Measurements from ENCODE around the gene PDLIM5. TPM values are rescaled to one million over a fixed set of nuclear protein-coding genes. Genes with fewer than 3 reads are reported as not detected.

PDLIM5 gene
- total RNA-seq, 5 donors from 2014 or later (not counting 1 experiment from before 2014, with no cell fraction given) = 27.1 to 32.0 (median 29.6) TPM

DNA sequence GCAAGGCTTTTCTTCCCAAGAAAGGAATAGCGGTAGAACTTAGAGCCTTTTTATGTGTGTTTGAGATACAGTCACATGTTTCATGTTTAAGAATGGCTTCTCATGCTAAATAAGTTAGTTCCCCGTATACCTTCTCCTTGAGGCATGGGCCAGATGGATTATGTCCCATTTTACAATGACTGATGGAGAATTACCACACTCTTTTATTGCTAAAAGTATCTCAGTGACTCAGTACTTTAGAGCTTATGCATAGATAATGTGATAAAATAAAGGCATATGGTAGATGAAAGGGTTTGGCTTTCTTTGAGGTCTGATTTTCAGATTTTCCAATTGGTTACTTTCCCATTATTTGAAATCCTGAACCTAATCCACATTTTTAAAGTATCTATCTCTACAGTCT is 184.3 kb downstream of the PDLIM5 start:
- Mint-ChIP-seq H3K36me3 (peaks cover 29% of the 10 kb centered on the region), H3K9me3 (no peaks in the 10 kb centered on the region), H3K4me3 (no peak overlapping the region), H3K27me3 (no peaks in the 10 kb centered on the region), H3K27ac (no peak overlapping the region), H3K4me1 (no peaks in the 10 kb centered on the region)
- H3K36me3 ChIP-seq (ENCODE audit: control insufficient read depth in 2 of 2, extremely low read depth in 1 of 2, insufficient read depth in 1 of 2, low read length in 1 of 2) = peaks cover 0 to 2% of the 10 kb centered on the region in 2 donors
- no peak overlapping the region for H3K27ac ChIP-seq (ENCODE audit: low read length)
- ATAC-seq (replicated peaks in 1 of 4) (no peak), DNase-seq (no peak)
- no peaks in the 10 kb centered on the region for H3K27me3 ChIP-seq (replicated peaks in 1 of 2; ENCODE audit: control insufficient read depth in 2 of 2, extremely low read depth in 1 of 2, insufficient read depth in 2 of 2, low read length in 1 of 2)
- no peak overlapping the region for H3K4me3 ChIP-seq (ENCODE audit: control insufficient read depth in 1 of 2, extremely low read depth in 1 of 2, low read length in 1 of 2)
- ChIA-PET CTCF (no interaction called here), POLR2A (no interaction called here)
- H3K9me3 ChIP-seq = no peaks in the 10 kb centered on the region
- no peaks in the 10 kb centered on the region for H3K4me1 ChIP-seq (ENCODE audit: control insufficient read depth in 1 of 2, extremely low read depth in 1 of 2, insufficient read depth in 2 of 2, low read length in 2 of 2)
- no CpG with 5 or more reads among the region's 2 CpGs for WGBS (ENCODE audit: insufficient coverage)

DNA sequence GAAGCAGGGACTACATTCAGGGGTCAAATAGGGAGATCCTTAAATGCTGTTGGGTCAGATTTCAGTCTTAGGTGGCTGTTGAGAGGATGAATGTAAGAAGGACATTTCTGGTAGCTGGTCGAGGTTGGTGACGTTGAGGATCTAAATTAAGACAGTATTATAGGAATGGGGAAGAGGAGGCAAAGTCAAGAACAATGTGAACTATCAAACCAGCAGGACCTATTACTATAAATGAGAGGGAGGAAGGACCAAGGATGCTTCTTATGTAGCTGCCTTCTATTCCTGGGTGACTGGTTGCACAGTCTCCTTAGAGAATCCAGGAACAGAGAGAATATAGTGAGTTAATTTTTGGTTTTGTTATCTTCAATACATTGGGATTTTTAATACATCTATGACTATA is 187.6 kb downstream of the PDLIM5 start:
- Histone ChIP-seq H3K27me3 (replicated peaks in 1 of 2; ENCODE audit: control insufficient read depth in 2 of 2, extremely low read depth in 1 of 2, insufficient read depth in 2 of 2, low read length in 1 of 2) (no peaks in the 10 kb centered on the region), H3K4me3 (ENCODE audit: control insufficient read depth in 1 of 2, extremely low read depth in 1 of 2, low read length in 1 of 2) (no peak overlapping the region), H3K9me3 (no peaks in the 10 kb centered on the region), H3K4me1 (ENCODE audit: control insufficient read depth in 1 of 2, extremely low read depth in 1 of 2, insufficient read depth in 2 of 2, low read length in 2 of 2) (no peaks in the 10 kb centered on the region), H3K27ac (ENCODE audit: low read length) (no peak overlapping the region), H3K36me3 (ENCODE audit: control insufficient read depth in 2 of 2, extremely low read depth in 1 of 2, insufficient read depth in 1 of 2, low read length in 1 of 2) (peaks cover 0 to 2% of the 10 kb centered on the region in 2 donors)
- ChIA-PET CTCF (no interaction called here), POLR2A (no interaction called here)
- peaks cover 36% of the 10 kb centered on the region for H3K36me3 Mint-ChIP-seq
- H3K4me3 Mint-ChIP-seq = no peak overlapping the region
- no peak overlapping the region for H3K27ac Mint-ChIP-seq
- DNase-seq = no peak
- H3K4me1 Mint-ChIP-seq = no peaks in the 10 kb centered on the region
- H3K9me3 Mint-ChIP-seq = no peaks in the 10 kb centered on the region
- no peak for ATAC-seq (replicated peaks in 1 of 4)
- WGBS (ENCODE audit: insufficient coverage) = 88% methylated on average over 1 of the region's 2 CpGs
- H3K27me3 Mint-ChIP-seq = no peaks in the 10 kb centered on the region

DNA sequence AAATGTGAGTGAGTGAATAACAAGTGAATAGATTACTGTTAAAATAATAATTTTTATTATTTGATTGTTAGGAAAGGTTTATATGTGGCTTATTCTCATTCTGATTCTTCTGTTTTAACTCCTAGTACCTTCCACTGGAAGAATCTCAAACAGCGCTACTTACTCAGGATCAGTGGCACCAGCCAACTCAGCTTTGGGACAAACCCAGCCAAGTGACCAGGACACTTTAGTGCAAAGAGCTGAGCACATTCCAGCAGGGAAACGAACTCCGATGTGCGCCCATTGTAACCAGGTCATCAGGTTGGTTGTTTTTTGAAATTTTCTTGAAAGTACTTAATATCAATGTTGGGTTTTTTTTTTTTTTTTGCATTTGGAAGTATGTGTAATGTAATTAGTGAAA is 188.4 kb downstream of the PDLIM5 start:
- no peaks in the 10 kb centered on the region for H3K27me3 Mint-ChIP-seq
- no peaks in the 10 kb centered on the region for H3K9me3 Mint-ChIP-seq
- peaks cover 40% of the 10 kb centered on the region for H3K36me3 Mint-ChIP-seq
- no peak for ATAC-seq (replicated peaks in 1 of 4)
- Histone ChIP-seq H3K9me3 (no peaks in the 10 kb centered on the region), H3K36me3 (ENCODE audit: control insufficient read depth in 2 of 2, extremely low read depth in 1 of 2, insufficient read depth in 1 of 2, low read length in 1 of 2) (peaks cover 0 to 2% of the 10 kb centered on the region in 2 donors), H3K27ac (ENCODE audit: low read length) (no peak overlapping the region), H3K4me3 (ENCODE audit: control insufficient read depth in 1 of 2, extremely low read depth in 1 of 2, low read length in 1 of 2) (no peak overlapping the region), H3K4me1 (ENCODE audit: control insufficient read depth in 1 of 2, extremely low read depth in 1 of 2, insufficient read depth in 2 of 2, low read length in 2 of 2) (no peaks in the 10 kb centered on the region), H3K27me3 (replicated peaks in 1 of 2; ENCODE audit: control insufficient read depth in 2 of 2, extremely low read depth in 1 of 2, insufficient read depth in 2 of 2, low read length in 1 of 2) (no peaks in the 10 kb centered on the region)
- H3K27ac Mint-ChIP-seq = no peak overlapping the region
- no peak for DNase-seq
- POLR2A ChIA-PET = no interaction called here
- WGBS (ENCODE audit: insufficient coverage) = 100% methylated on average over 1 of the region's 4 CpGs
- H3K4me3 Mint-ChIP-seq = no peak overlapping the region
- CTCF ChIA-PET = no interaction called here
- no peaks in the 10 kb centered on the region for H3K4me1 Mint-ChIP-seq

DNA sequence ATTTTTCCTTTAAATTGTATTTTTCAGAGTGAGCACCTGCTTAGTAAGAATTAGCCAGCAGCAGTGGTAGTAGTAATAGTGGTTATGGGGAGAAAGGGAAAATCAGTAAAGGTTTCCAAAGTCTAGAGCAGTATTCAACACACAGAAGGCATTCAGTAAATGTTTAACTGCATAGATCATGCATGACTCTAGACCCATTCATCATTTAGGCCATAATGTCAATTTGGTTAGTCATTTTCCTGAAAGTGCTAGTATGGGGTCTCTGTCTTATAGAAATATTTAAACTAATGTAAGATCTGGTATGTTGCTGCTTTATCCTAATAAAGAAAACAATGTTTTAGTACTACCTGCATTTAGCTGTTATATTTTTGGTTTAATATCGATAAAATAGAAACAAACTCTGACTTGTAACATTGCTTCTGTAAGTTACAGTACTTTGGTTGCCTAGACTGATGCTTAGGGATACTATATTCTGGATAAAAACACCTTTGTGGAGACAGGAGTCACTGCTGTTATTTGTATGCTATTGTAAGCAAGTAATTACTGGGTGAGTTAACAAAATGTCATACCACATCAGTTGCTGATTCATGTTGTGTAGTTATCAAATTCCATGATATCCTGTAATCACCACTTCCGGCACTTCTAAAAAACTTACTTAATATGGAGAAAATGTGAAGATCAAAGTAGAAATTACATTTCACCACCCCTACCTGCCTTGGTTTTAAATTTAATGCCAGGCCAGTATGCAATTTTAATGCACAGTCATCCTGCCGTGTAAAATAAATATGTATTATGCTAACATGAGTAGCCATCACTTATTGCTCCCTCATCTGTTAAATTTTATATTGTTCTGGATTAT is 190.2 kb downstream of the PDLIM5 start:
- Mint-ChIP-seq H3K27ac (no peak overlapping the region), H3K4me3 (no peak overlapping the region), H3K36me3 (peaks cover 55% of the 10 kb centered on the region), H3K27me3 (no peaks in the 10 kb centered on the region), H3K4me1 (no peaks in the 10 kb centered on the region), H3K9me3 (no peaks in the 10 kb centered on the region)
- Histone ChIP-seq H3K4me1 (ENCODE audit: control insufficient read depth in 1 of 2, extremely low read depth in 1 of 2, insufficient read depth in 2 of 2, low read length in 2 of 2) (no peaks in the 10 kb centered on the region), H3K36me3 (ENCODE audit: control insufficient read depth in 2 of 2, extremely low read depth in 1 of 2, insufficient read depth in 1 of 2, low read length in 1 of 2) (peaks cover 0 to 2% of the 10 kb centered on the region in 2 donors), H3K27ac (ENCODE audit: low read length) (no peak overlapping the region), H3K4me3 (ENCODE audit: control insufficient read depth in 1 of 2, extremely low read depth in 1 of 2, low read length in 1 of 2) (no peak overlapping the region), H3K27me3 (replicated peaks in 1 of 2; ENCODE audit: control insufficient read depth in 2 of 2, extremely low read depth in 1 of 2, insufficient read depth in 2 of 2, low read length in 1 of 2) (no peaks in the 10 kb centered on the region), H3K9me3 (no peaks in the 10 kb centered on the region)
- no peak for DNase-seq
- no CpG with 5 or more reads among the region's 3 CpGs for WGBS (ENCODE audit: insufficient coverage)
- CTCF ChIA-PET = interaction anchor here in 1 of 2 donors (1.2 kb wide), 1 partner anchor 21 kb away, joined by 3 read pairs; no protein-coding TSS in a partner anchor
- POLR2A ChIA-PET = no interaction called here
- ATAC-seq (replicated peaks in 1 of 4) = no peak

DNA sequence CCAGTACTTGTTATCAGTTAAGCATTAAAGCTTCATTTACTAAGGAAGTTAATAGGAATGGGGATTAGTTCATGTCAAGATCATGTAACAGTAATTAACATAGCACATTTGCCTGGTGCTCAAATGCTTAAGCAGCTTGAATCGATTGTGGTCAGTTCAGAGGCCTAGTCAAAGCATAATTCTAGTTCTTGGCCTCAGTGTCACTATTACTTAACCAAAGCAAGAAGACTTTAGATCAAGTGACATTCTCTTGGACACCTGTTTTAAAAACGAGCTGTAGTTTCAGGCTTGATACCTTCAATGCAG is 190.8 kb downstream of the PDLIM5 start:
- H3K9me3 ChIP-seq = no peaks in the 10 kb centered on the region
- no peaks in the 10 kb centered on the region for H3K4me1 Mint-ChIP-seq
- H3K36me3 ChIP-seq (ENCODE audit: control insufficient read depth in 2 of 2, extremely low read depth in 1 of 2, insufficient read depth in 1 of 2, low read length in 1 of 2) = peaks cover 0 to 2% of the 10 kb centered on the region in 2 donors
- H3K4me3 Mint-ChIP-seq = no peak overlapping the region
- DNase-seq = no peak
- ChIA-PET POLR2A (interaction anchor here in 1 of 2 donors (0.6 kb wide), 1 partner anchor 80 kb away, joined by 3 read pairs; no protein-coding TSS in a partner anchor), CTCF (interaction anchor here (0.7 to 1.2 kb wide), 2 partner anchors 10 to 21 kb away, joined by 3 to 4 read pairs; no protein-coding TSS in a partner anchor)
- H3K36me3 Mint-ChIP-seq = peaks cover 56% of the 10 kb centered on the region
- no peak for ATAC-seq (replicated peaks in 1 of 4)
- no peak overlapping the region for H3K27ac ChIP-seq (ENCODE audit: low read length)
- no peak overlapping the region for H3K27ac Mint-ChIP-seq
- no CpG with 5 or more reads among the region's 2 CpGs for WGBS (ENCODE audit: insufficient coverage)
- no peaks in the 10 kb centered on the region for H3K4me1 ChIP-seq (ENCODE audit: control insufficient read depth in 1 of 2, extremely low read depth in 1 of 2, insufficient read depth in 2 of 2, low read length in 2 of 2)
- no peaks in the 10 kb centered on the region for H3K27me3 Mint-ChIP-seq
- H3K9me3 Mint-ChIP-seq = no peaks in the 10 kb centered on the region
- H3K4me3 ChIP-seq (ENCODE audit: control insufficient read depth in 1 of 2, extremely low read depth in 1 of 2, low read length in 1 of 2) = no peak overlapping the region
- H3K27me3 ChIP-seq (replicated peaks in 1 of 2; ENCODE audit: control insufficient read depth in 2 of 2, extremely low read depth in 1 of 2, insufficient read depth in 2 of 2, low read length in 1 of 2) = no peaks in the 10 kb centered on the region

GRCh38 chr4:94648699-94649098 is 197.0 kb downstream of the PDLIM5 start:
- H3K36me3 ChIP-seq (ENCODE audit: control insufficient read depth in 2 of 2, extremely low read depth in 1 of 2, insufficient read depth in 1 of 2, low read length in 1 of 2) = peaks cover 0 to 2% of the 10 kb centered on the region in 2 donors
- H3K27me3 ChIP-seq (replicated peaks in 1 of 2; ENCODE audit: control insufficient read depth in 2 of 2, extremely low read depth in 1 of 2, insufficient read depth in 2 of 2, low read length in 1 of 2) = no peaks in the 10 kb centered on the region
- WGBS (ENCODE audit: insufficient coverage) = 97% methylated on average over 6 of the region's 7 CpGs
- Mint-ChIP-seq H3K4me3 (no peak overlapping the region), H3K27me3 (no peaks in the 10 kb centered on the region), H3K27ac (no peak overlapping the region), H3K36me3 (peaks cover 36% of the 10 kb centered on the region), H3K4me1 (no peaks in the 10 kb centered on the region), H3K9me3 (no peaks in the 10 kb centered on the region)
- DNase-seq = no peak
- no peak overlapping the region for H3K27ac ChIP-seq (ENCODE audit: low read length)
- no peak overlapping the region for H3K4me3 ChIP-seq (ENCODE audit: control insufficient read depth in 1 of 2, extremely low read depth in 1 of 2, low read length in 1 of 2)
- CTCF ChIA-PET = interaction anchor here in 1 of 2 donors (0.7 kb wide), 1 partner anchor 28 kb away, joined by 3 read pairs; no protein-coding TSS in a partner anchor
- H3K4me1 ChIP-seq (ENCODE audit: control insufficient read depth in 1 of 2, extremely low read depth in 1 of 2, insufficient read depth in 2 of 2, low read length in 2 of 2) = no peaks in the 10 kb centered on the region
- no peaks in the 10 kb centered on the region for H3K9me3 ChIP-seq
- POLR2A ChIA-PET = no interaction called here
- ATAC-seq (replicated peaks in 1 of 4) = no peak
